ENCODE results near the gene UBE2G2. TPM values are rescaled to one million over a fixed set of nuclear protein-coding genes. Genes with fewer than 3 reads are reported as not detected.

UBE2G2 gene
- polyA plus RNA-seq, 1 experiment, result 62.2 TPM

GRCh38 chr21:44751799-44752636 lies 49.6 kb downstream of the UBE2G2 start:
- ChIA-PET POLR2A (no interaction called here), CTCF (no interaction called here)
- Histone ChIP-seq H3K27ac (ENCODE audit: low read depth, low read length) (no peak overlapping the region), H3K27me3 (ENCODE audit: control insufficient read depth, insufficient read depth, low read length) (peaks cover 30% of the 10 kb centered on the region), H3K4me3 (ENCODE audit: low read depth, low read length) (no peak overlapping the region), H3K9me3 (ENCODE audit: control insufficient read depth, insufficient read depth, low read length) (peaks cover 2% of the 10 kb centered on the region; the same call in 1 of the 2 replicates)
- DNase-seq (ENCODE audit: low read depth, low spot score), result no peak
- TF ChIP-seq CTCF (IDR thresholded peaks at IDR 0.05; ENCODE audit: low read depth, low read length), result no peak

- ChIA-PET POLR2A (no interaction called here), CTCF (no interaction called here)
- H3K4me3 ChIP-seq (ENCODE audit: low read depth, low read length), result no peak overlapping the region
- DNase-seq (ENCODE audit: low read depth, low spot score), result no peak
- no peak for TF ChIP-seq CTCF (IDR thresholded peaks at IDR 0.05; ENCODE audit: low read depth, low read length)
- peaks cover 34% of the 10 kb centered on the region for H3K27me3 ChIP-seq (ENCODE audit: control insufficient read depth, insufficient read depth, low read length)
- peaks cover 2% of the 10 kb centered on the region; the same call in 1 of the 2 replicates for H3K9me3 ChIP-seq (ENCODE audit: control insufficient read depth, insufficient read depth, low read length)
- no peak overlapping the region for H3K27ac ChIP-seq (ENCODE audit: low read depth, low read length)
Measured at GRCh38 chr21:44751186-44751798, 50.3 kb downstream of the UBE2G2 start.

DNA sequence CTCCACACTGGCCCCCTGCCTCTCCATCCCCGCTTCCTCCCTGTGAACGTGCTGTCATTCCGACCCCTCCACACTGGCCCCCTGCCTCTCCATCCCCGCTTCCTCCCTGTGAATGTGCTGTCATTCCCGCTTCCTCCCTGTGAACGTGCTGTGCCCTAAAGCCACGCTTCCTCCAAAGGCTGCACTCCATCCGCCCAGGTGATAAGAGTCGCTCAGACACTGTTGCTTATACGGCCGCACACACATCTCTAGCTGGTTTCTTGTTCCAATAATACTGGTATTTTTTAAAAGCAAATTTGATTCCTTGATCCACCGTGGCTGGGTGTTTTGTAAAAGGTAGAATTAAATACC lies 51.0 kb downstream of the UBE2G2 start:
- Histone ChIP-seq H3K4me3 (ENCODE audit: low read depth, low read length) (no peak overlapping the region), H3K27me3 (ENCODE audit: control insufficient read depth, insufficient read depth, low read length) (peaks cover 39% of the 10 kb centered on the region), H3K9me3 (ENCODE audit: control insufficient read depth, insufficient read depth, low read length) (peaks cover 2% of the 10 kb centered on the region; the same call in 1 of the 2 replicates), H3K27ac (ENCODE audit: low read depth, low read length) (no peak overlapping the region)
- ChIA-PET POLR2A (no interaction called here), CTCF (no interaction called here)
- no peak for TF ChIP-seq CTCF (IDR thresholded peaks at IDR 0.05; ENCODE audit: low read depth, low read length)
- DNase-seq (ENCODE audit: low read depth, low spot score), result no peak

GRCh38 chr21:44749759-44750674 lies 51.6 kb downstream of the UBE2G2 start:
- POLR2A ChIA-PET, result no interaction called here
- DNase-seq (ENCODE audit: low read depth, low spot score), result no peak
- Histone ChIP-seq H3K4me3 (ENCODE audit: low read depth, low read length) (no peak overlapping the region), H3K27me3 (ENCODE audit: control insufficient read depth, insufficient read depth, low read length) (peaks cover 41% of the 10 kb centered on the region), H3K27ac (ENCODE audit: low read depth, low read length) (no peak overlapping the region), H3K9me3 (ENCODE audit: control insufficient read depth, insufficient read depth, low read length) (peaks cover 2% of the 10 kb centered on the region; the same call in 1 of the 2 replicates)
- TF ChIP-seq CTCF (IDR thresholded peaks at IDR 0.05; ENCODE audit: low read depth, low read length), result no peak
- CTCF ChIA-PET, result no interaction called here
